Keratinocyte (primary cell): ENCODE results near the gene TNS3.

Experiments
- EZH2 ChIP-seq: IDR thresholded peaks from one replicate; pipeline ENCODE4 v1.6.1; 2012; ENCODE audit warnings: inconsistent platforms, mild to moderate bottlenecking, low read length, moderate library complexity
- TF ChIP-seq, protein P1 (sequence below), 3 experiments: IDR thresholded peaks in 1 of 3; conservative IDR thresholded peaks in 1 of 3; optimal IDR thresholded peaks in 1 of 3; 2 replicates in 2 of 3; 3 replicates in 1 of 3; pipeline versions ENCODE3 to v1.5.1; 2011; ENCODE audit warnings: low read length in 3 of 3, mild to moderate bottlenecking in 3 of 3, moderate library complexity in 2 of 3, control low read depth in 1 of 3, inconsistent platforms in 1 of 3; ENCODE audit not compliant: insufficient read depth in 2 of 3; ENCODE audit errors: extremely low read depth in 1 of 3

DNA sequence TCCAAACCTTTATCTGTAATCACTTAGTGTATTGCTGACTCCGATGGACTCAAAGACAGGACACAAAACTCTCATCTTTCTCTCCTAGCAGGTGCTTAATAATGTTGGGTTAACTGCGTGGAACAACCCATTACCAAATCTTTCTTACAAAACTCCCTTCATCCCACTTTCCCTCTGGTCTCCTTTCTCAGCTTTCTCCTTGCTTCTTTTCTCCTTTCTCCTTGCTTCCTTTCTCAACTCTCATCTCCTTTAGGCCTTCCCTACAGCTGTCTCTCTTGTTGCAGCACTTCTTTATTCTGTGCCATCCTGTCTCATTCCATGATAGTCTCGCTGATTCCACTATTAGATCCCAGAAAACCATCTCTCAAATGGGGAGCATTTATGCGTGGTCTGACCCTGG is 67.5 kb downstream of the TNS3 start:
- TF ChIP-seq, protein P1, sequence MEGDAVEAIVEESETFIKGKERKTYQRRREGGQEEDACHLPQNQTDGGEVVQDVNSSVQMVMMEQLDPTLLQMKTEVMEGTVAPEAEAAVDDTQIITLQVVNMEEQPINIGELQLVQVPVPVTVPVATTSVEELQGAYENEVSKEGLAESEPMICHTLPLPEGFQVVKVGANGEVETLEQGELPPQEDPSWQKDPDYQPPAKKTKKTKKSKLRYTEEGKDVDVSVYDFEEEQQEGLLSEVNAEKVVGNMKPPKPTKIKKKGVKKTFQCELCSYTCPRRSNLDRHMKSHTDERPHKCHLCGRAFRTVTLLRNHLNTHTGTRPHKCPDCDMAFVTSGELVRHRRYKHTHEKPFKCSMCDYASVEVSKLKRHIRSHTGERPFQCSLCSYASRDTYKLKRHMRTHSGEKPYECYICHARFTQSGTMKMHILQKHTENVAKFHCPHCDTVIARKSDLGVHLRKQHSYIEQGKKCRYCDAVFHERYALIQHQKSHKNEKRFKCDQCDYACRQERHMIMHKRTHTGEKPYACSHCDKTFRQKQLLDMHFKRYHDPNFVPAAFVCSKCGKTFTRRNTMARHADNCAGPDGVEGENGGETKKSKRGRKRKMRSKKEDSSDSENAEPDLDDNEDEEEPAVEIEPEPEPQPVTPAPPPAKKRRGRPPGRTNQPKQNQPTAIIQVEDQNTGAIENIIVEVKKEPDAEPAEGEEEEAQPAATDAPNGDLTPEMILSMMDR (optimal IDR thresholded peaks at IDR 0.05 in 1 of 3, IDR thresholded peaks at IDR 0.05 in 1 of 3, conservative IDR thresholded peaks at IDR 0.05 in 1 of 3; ENCODE audit: extremely low read depth in 1 of 3, insufficient read depth in 2 of 3, low read length in 3 of 3) = no peak
- TF ChIP-seq EZH2 = no peak
